HepG2 (cell line): ENCODE data around the gene STIMATE. TPM values are rescaled to one million over a fixed set of nuclear protein-coding genes. Genes with fewer than 3 reads are reported as not detected.

Experiments
- CEBPG ChIP-seq: IDR thresholded peaks from 2 replicates; pipeline ENCODE4 v1.6.1; 2016
- ELF1 ChIP-seq: sonication (generic); formaldehyde crosslinking; IDR thresholded peaks from 2 replicates; pipeline ENCODE4 v1.4.0; 2020; ENCODE audit warnings: missing genetic modification reagents
- HMG20B ChIP-seq: conservative IDR thresholded peaks from 2 replicates; pipeline ENCODE4 v1.6.1; 2016; ENCODE audit warnings: missing genetic modification reagents, missing compliant biosample characterization
- JUNB ChIP-seq: sonication (generic); formaldehyde crosslinking; IDR thresholded peaks from 2 replicates; pipeline ENCODE4 v1.8.0; 2022; ENCODE audit warnings: missing genetic modification reagents, mild to moderate bottlenecking, borderline replicate concordance
- JUND ChIP-seq: sonication (generic); formaldehyde crosslinking; IDR thresholded peaks from 2 replicates; pipeline ENCODE4 v1.8.0; 2022; ENCODE audit warnings: mild to moderate bottlenecking, missing genetic modification reagents
- RAD51 ChIP-seq: fragments of 450-650 bp; IDR thresholded peaks from 2 replicates; pipeline ENCODE4 v1.6.1; 2016; ENCODE audit warnings: borderline replicate concordance
- RCOR2 ChIP-seq: IDR thresholded peaks from 2 replicates; pipeline ENCODE4 v1.6.1; 2016; ENCODE audit warnings: missing biosample characterization, missing genetic modification reagents
- SUZ12 ChIP-seq: fragments of 150-350 bp; IDR thresholded peaks from 2 replicates; pipeline ENCODE4 v1.6.1; 2014; ENCODE audit warnings: low read depth, low read length
- TCF12 ChIP-seq, 2 experiments: fragments of 450-650 bp in 1 of 2; sonication (generic) in 1 of 2; formaldehyde crosslinking in 1 of 2; IDR thresholded peaks; 2 replicates each; pipeline versions ENCODE4 v1.6.1 to v1.8.0; 2017 to 2022; ENCODE audit warnings: antibody characterized with exemption in 1 of 2, mild to moderate bottlenecking in 1 of 2, missing genetic modification reagents in 1 of 2, moderate library complexity in 1 of 2
- ZNF17 ChIP-seq: sonication (generic); formaldehyde crosslinking; IDR thresholded peaks from 2 replicates; pipeline ENCODE4 v1.5.0; 2020; ENCODE audit warnings: mild to moderate bottlenecking, missing genetic modification reagents
- ZNF329 ChIP-seq: sonication (generic); formaldehyde crosslinking; IDR thresholded peaks from 2 replicates; pipeline ENCODE4 v1.9.0; 2021; ENCODE audit warnings: low read depth, mild to moderate bottlenecking, missing genetic modification reagents
- ZNF333 ChIP-seq: sonication (generic); formaldehyde crosslinking; IDR thresholded peaks from 2 replicates; pipeline ENCODE4 v1.4.0; 2020; ENCODE audit warnings: mild to moderate bottlenecking, missing genetic modification reagents, borderline replicate concordance
- ZNF510 ChIP-seq: sonication (generic); formaldehyde crosslinking; IDR thresholded peaks from 2 replicates; pipeline ENCODE4 v1.4.0; 2020; ENCODE audit warnings: low read depth, mild to moderate bottlenecking, missing genetic modification reagents
- ZNF574 ChIP-seq: sonication (generic); formaldehyde crosslinking; IDR thresholded peaks from 2 replicates; pipeline ENCODE4 v1.4.0; 2020; ENCODE audit warnings: missing genetic modification reagents
- ZNF710 ChIP-seq: sonication (generic); formaldehyde crosslinking; IDR thresholded peaks from 2 replicates; pipeline ENCODE4 v1.5.0; 2020; ENCODE audit warnings: mild to moderate bottlenecking, missing genetic modification reagents, borderline replicate concordance
- polyA plus RNA-seq, 8 experiments: library from polyadenylated mRNA; depleted of rRNA in 3 of 8; stranded (reverse) in 7 of 8; unstranded in 1 of 8; fragments of >200 nt; fragmentation: Illumina TruSeq in 4 of 8; extraction: Trizol in 4 of 8; gene quantifications; 2 replicates each; pipeline versions ENCODE4 v1.2.1 to v1.2.3, GENCODE V29; 2011 to 2016; ENCODE audit warnings: low read depth in 4 of 8, missing spikeins in 1 of 8, mixed read lengths in 1 of 8; ENCODE audit not compliant: insufficient read depth in 1 of 8
- total RNA-seq, 5 experiments: library from RNA; depleted of rRNA; stranded (reverse); fragments of >200 nt; fragmentation: Illumina TruSeq; extraction: Trizol; gene quantifications; 2 replicates each; pipeline ENCODE4 v1.2.3, GENCODE V29; 2016; ENCODE audit warnings: low read depth in 1 of 5
- TF ChIP-seq, protein P1 (sequence below): sonication (generic); formaldehyde crosslinking; IDR thresholded peaks from 2 replicates; pipeline ENCODE4 v1.4.0; 2020; ENCODE audit warnings: missing genetic modification reagents
- TF ChIP-seq, protein P2 (sequence below): sonication (generic); formaldehyde crosslinking; IDR thresholded peaks from 2 replicates; pipeline ENCODE4 v1.4.0; 2020; ENCODE audit warnings: missing genetic modification reagents, low read depth, mild to moderate bottlenecking, borderline replicate concordance
- TF ChIP-seq, protein P3 (sequence below): sonication (generic); formaldehyde crosslinking; IDR thresholded peaks from 2 replicates; pipeline ENCODE4 v1.4.0; 2020; ENCODE audit warnings: missing genetic modification reagents

STIMATE gene
- total and polyA plus RNA-seq, 2 of the 13 experiments (the other 11 are each of a cell fraction or from before 2014, with no cell fraction given), result 5.7 to 11.7 TPM

DNA sequence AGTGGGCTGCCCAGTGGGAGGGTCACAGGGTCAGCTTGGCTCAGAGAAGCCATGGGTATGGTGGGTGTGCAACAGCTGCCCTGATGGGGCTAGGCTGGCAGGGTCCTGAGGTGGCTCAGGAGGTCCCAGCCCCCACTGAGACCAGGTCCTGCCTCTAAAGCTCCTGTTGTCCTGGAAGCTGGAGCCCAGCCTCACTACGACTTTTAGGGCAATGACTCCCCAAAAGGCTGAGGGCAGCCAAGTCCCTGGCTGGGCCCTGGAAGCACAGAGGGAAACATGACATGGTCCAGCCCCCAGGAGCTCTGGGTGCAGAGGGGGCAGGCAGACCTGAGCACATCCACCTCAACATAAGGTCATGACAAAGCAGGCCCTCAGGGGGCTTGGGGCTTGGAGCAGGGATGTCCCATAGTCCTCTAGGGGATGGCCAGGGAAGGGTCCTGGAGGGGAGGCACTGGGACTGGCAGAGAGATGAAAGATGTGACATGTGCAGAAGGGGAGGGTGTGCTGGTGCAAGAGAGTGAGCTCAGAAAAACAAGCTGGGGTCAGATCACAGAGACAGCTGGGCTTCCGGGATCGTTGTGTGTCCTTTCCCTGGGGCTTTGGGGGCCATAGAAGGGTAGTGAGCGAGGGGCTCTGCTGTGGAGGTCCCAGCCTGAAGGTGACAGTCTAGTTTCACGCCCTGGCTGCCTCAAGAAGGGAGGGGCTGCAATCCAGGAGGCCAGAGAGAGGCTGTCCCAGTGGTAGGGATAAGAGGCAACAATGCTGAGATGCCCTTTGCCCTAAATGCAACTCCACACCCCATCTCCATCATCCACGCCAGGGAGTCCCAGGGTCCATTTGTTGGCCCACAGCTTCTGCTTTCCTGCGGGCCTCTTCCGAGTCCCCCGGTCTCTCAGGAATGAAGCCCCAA, 103.4 kb downstream of the STIMATE start (continued):
- TF ChIP-seq, protein P1, sequence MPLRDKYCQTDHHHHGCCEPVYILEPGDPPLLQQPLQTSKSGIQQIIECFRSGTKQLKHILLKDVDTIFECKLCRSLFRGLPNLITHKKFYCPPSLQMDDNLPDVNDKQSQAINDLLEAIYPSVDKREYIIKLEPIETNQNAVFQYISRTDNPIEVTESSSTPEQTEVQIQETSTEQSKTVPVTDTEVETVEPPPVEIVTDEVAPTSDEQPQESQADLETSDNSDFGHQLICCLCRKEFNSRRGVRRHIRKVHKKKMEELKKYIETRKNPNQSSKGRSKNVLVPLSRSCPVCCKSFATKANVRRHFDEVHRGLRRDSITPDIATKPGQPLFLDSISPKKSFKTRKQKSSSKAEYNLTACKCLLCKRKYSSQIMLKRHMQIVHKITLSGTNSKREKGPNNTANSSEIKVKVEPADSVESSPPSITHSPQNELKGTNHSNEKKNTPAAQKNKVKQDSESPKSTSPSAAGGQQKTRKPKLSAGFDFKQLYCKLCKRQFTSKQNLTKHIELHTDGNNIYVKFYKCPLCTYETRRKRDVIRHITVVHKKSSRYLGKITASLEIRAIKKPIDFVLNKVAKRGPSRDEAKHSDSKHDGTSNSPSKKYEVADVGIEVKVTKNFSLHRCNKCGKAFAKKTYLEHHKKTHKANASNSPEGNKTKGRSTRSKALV (CRISPR knock-in tag), result no peak
- TF ChIP-seq CEBPG (CRISPR knock-in tag), result peak; percentile 20; the same call in 1 of the 2 replicates
- peak; percentile 66 for TF ChIP-seq ELF1 (CRISPR knock-in tag)
- no peak for TF ChIP-seq JUNB
- TF ChIP-seq TCF12 (IDR thresholded peaks at IDR 0.05), result no peak
- peak; percentile 73; the same call in 1 of the 2 replicates for TF ChIP-seq TCF12 (CRISPR knock-in tag; IDR thresholded peaks at IDR 0.05)
- TF ChIP-seq, protein P2, sequence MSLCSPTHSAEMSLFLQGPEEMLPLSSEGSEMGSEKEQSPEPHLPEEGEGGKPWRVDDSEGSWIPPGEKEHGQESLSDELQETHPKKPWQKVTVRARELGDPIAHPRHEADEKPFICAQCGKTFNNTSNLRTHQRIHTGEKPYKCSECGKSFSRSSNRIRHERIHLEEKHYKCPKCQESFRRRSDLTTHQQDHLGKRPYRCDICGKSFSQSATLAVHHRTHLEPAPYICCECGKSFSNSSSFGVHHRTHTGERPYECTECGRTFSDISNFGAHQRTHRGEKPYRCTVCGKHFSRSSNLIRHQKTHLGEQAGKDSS (CRISPR knock-in tag), result peak; percentile 6; the same call in 1 of the 2 replicates
- no peak for TF ChIP-seq ZNF17 (CRISPR knock-in tag)
- TF ChIP-seq ZNF510 (CRISPR knock-in tag), result no peak
- TF ChIP-seq ZNF710 (CRISPR knock-in tag), result peak; percentile 89
- no peak for TF ChIP-seq ZNF574 (CRISPR knock-in tag)
- no peak for TF ChIP-seq RAD51
- no peak for TF ChIP-seq HMG20B
- TF ChIP-seq JUND (CRISPR knock-in tag), result no peak
- TF ChIP-seq SUZ12, result no peak
- 0 out of 2 replicates have a peak, but pooled peaks have one; percentile 61 for TF ChIP-seq ZNF333 (CRISPR knock-in tag)
- TF ChIP-seq RCOR2 (CRISPR knock-in tag), result no peak; the same call in 1 of the 2 replicates
- TF ChIP-seq ZNF329, result no peak
- TF ChIP-seq, protein P3, sequence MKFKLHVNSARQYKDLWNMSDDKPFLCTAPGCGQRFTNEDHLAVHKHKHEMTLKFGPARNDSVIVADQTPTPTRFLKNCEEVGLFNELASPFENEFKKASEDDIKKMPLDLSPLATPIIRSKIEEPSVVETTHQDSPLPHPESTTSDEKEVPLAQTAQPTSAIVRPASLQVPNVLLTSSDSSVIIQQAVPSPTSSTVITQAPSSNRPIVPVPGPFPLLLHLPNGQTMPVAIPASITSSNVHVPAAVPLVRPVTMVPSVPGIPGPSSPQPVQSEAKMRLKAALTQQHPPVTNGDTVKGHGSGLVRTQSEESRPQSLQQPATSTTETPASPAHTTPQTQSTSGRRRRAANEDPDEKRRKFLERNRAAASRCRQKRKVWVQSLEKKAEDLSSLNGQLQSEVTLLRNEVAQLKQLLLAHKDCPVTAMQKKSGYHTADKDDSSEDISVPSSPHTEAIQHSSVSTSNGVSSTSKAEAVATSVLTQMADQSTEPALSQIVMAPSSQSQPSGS (CRISPR knock-in tag), result 0 out of 2 replicates have a peak, but pooled peaks have one; percentile 15
